CMK (cell line): Measurements from ENCODE around the gene DNAJC15.

Experiments
- DNase-seq: peaks from one replicate; pipeline ENCODE4 v3.0.0-alpha.2; 2010; ENCODE audit warnings: low read depth

The DNAJC15 gene

GRCh38 chr13:43154839-43155238 is 131.5 kb downstream of the DNAJC15 start:
- no peak for DNase-seq

- DNase-seq: no peak
Measured at GRCh38 chr13:43156916-43157315, 133.5 kb downstream of the DNAJC15 start.

- DNase-seq: no peak
Measured at GRCh38 chr13:43157796-43158195, 134.4 kb downstream of the DNAJC15 start.

- DNase-seq: no peak
Measured at GRCh38 chr13:43158516-43158915, 135.1 kb downstream of the DNAJC15 start.

- no peak for DNase-seq
Measured at GRCh38 chr13:43159026-43159461, 135.7 kb downstream of the DNAJC15 start.
